Breast epithelium (tissue), 3 donors: ENCODE measurements around the gene RFX4.

Experiments used
- POLR2A ChIP-seq: fragments of 450-650 bp; IDR thresholded peaks from one replicate; pipeline ENCODE4 v1.6.1; 2016; ENCODE audit warnings: antibody characterized with exemption, mild to moderate bottlenecking, moderate library complexity
- POLR2AphosphoS5 ChIP-seq, 3 donors: sonication (generic); formaldehyde crosslinking; IDR thresholded peaks; one replicate each; pipeline ENCODE4 v1.6.1; 2017; ENCODE audit warnings: antibody characterized with exemption in 3 of 3
- TF ChIP-seq, protein P1 (sequence below), 3 donors: fragments of 450-650 bp; IDR thresholded peaks; one replicate each; pipeline ENCODE4 v1.5.1; 2016 to 2017; ENCODE audit warnings: antibody characterized with exemption in 3 of 3, mild to moderate bottlenecking in 3 of 3, moderate library complexity in 3 of 3

DNA sequence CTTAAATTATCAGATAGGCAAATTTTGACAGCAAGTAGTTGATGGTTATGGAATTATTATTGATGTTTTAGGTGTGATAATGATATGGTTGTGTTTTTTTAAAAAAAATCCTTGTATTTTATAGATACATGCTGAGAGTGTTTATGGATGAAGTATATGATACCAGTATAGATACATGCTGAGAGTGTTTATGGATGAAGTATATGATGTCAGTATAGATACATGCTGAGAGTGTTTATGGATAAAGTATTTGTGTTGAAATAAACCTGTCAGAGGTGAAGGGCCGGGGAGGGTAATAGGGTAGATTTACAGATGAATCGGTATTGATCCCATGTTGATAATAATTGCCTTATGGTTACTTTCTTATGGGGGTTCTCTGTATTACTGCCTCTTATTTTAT, 6.0 kb upstream of the RFX4 start:
- TF ChIP-seq, protein P1, sequence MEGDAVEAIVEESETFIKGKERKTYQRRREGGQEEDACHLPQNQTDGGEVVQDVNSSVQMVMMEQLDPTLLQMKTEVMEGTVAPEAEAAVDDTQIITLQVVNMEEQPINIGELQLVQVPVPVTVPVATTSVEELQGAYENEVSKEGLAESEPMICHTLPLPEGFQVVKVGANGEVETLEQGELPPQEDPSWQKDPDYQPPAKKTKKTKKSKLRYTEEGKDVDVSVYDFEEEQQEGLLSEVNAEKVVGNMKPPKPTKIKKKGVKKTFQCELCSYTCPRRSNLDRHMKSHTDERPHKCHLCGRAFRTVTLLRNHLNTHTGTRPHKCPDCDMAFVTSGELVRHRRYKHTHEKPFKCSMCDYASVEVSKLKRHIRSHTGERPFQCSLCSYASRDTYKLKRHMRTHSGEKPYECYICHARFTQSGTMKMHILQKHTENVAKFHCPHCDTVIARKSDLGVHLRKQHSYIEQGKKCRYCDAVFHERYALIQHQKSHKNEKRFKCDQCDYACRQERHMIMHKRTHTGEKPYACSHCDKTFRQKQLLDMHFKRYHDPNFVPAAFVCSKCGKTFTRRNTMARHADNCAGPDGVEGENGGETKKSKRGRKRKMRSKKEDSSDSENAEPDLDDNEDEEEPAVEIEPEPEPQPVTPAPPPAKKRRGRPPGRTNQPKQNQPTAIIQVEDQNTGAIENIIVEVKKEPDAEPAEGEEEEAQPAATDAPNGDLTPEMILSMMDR (IDR thresholded peaks at IDR 0.05) = no peak
- TF ChIP-seq POLR2A (no peak), POLR2AphosphoS5 (IDR thresholded peaks at IDR 0.05) (no peak)
